Measurements from ENCODE around the gene RIC8A. TPM values are rescaled to one million over a fixed set of nuclear protein-coding genes. Genes with fewer than 3 reads are reported as not detected.

Gene RIC8A
- total and polyA plus RNA-seq, 9 of the 15 experiments (the other 6 are each of a cell fraction or from before 2014, with no cell fraction given): 10.7 to 108 (median 72.1) TPM

DNA sequence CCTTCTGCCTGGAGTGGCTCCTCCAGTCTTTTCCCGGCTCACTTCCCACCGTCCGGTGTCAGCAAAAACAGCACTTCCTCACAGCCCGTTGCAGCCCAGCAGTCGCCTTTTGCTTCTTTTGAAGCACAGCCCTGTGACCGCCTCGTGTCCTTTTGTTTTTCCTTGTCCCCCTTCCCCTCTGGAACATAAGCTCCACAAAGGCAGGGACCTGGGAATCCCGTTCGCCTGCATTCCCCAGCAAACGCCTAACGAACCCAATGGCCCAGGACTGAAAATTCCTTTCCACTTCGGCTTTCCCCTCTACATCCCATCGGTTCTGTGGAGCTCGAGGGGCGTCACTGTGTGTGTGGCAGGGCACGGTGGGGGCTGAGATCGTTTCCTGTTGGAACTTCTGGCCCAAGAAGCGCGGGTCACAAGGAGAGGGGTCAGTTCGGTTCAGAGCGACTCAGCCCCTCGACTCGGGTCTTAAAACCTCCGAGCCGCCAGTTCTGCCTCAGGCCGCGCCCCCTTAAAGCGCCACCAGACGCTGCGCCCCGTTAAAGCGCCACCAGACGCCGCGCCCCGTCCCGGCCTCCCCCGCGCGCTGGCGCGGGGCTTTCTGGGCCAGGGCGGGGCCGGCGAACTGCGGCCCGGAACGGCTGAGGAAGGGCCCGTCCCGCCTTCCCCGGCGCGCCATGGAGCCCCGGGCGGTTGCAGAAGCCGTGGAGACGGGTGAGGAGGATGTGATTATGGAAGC, 841 bp downstream of the RIC8A start (continued):
- peak; percentile 68 for TF ChIP-seq ATF7 (IDR thresholded peaks at IDR 0.05)
- TF ChIP-seq HSF4 (CRISPR knock-in tag; IDR thresholded peaks at IDR 0.05; ENCODE audit: borderline replicate concordance): no peak
- TF ChIP-seq ZNF586 (CRISPR knock-in tag; conservative IDR thresholded peaks at IDR 0.05): no peak
- no peak for TF ChIP-seq ZNF764 (CRISPR knock-in tag; IDR thresholded peaks at IDR 0.05; ENCODE audit: low read depth)
- TF ChIP-seq, protein P1, sequence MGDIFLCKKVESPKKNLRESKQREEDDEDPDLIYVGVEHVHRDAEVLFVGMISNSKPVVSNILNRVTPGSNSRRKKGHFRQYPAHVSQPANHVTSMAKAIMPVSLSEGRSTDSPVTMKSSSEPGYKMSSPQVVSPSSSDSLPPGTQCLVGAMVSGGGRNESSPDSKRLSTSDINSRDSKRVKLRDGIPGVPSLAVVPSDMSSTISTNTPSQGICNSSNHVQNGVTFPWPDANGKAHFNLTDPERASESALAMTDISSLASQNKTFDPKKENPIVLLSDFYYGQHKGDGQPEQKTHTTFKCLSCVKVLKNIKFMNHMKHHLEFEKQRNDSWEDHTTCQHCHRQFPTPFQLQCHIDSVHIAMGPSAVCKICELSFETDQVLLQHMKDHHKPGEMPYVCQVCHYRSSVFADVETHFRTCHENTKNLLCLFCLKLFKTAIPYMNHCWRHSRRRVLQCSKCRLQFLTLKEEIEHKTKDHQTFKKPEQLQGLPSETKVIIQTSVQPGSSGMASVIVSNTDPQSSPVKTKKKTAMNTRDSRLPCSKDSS (IDR thresholded peaks at IDR 0.05; ENCODE audit: low read depth, partially characterized antibody): no peak
- TF ChIP-seq, protein P2, sequence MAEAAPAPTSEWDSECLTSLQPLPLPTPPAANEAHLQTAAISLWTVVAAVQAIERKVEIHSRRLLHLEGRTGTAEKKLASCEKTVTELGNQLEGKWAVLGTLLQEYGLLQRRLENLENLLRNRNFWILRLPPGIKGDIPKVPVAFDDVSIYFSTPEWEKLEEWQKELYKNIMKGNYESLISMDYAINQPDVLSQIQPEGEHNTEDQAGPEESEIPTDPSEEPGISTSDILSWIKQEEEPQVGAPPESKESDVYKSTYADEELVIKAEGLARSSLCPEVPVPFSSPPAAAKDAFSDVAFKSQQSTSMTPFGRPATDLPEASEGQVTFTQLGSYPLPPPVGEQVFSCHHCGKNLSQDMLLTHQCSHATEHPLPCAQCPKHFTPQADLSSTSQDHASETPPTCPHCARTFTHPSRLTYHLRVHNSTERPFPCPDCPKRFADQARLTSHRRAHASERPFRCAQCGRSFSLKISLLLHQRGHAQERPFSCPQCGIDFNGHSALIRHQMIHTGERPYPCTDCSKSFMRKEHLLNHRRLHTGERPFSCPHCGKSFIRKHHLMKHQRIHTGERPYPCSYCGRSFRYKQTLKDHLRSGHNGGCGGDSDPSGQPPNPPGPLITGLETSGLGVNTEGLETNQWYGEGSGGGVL (CRISPR knock-in tag; IDR thresholded peaks at IDR 0.05): no peak
- TF ChIP-seq PHTF2 (CRISPR knock-in tag; IDR thresholded peaks at IDR 0.05): no peak
- TF ChIP-seq, protein P3, sequence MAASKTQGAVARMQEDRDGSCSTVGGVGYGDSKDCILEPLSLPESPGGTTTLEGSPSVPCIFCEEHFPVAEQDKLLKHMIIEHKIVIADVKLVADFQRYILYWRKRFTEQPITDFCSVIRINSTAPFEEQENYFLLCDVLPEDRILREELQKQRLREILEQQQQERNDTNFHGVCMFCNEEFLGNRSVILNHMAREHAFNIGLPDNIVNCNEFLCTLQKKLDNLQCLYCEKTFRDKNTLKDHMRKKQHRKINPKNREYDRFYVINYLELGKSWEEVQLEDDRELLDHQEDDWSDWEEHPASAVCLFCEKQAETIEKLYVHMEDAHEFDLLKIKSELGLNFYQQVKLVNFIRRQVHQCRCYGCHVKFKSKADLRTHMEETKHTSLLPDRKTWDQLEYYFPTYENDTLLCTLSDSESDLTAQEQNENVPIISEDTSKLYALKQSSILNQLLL (CRISPR knock-in tag; IDR thresholded peaks at IDR 0.05; ENCODE audit: borderline replicate concordance): no peak
- no peak for TF ChIP-seq XRCC5 (IDR thresholded peaks at IDR 0.05; ENCODE audit: low read depth, low read length)
- no peak for TF ChIP-seq CBFB (CRISPR knock-in tag; IDR thresholded peaks at IDR 0.05)
- TF ChIP-seq FUS (optimal IDR thresholded peaks at IDR 0.05; ENCODE audit: low read depth, low read length): no peak
- TF ChIP-seq, protein P4, sequence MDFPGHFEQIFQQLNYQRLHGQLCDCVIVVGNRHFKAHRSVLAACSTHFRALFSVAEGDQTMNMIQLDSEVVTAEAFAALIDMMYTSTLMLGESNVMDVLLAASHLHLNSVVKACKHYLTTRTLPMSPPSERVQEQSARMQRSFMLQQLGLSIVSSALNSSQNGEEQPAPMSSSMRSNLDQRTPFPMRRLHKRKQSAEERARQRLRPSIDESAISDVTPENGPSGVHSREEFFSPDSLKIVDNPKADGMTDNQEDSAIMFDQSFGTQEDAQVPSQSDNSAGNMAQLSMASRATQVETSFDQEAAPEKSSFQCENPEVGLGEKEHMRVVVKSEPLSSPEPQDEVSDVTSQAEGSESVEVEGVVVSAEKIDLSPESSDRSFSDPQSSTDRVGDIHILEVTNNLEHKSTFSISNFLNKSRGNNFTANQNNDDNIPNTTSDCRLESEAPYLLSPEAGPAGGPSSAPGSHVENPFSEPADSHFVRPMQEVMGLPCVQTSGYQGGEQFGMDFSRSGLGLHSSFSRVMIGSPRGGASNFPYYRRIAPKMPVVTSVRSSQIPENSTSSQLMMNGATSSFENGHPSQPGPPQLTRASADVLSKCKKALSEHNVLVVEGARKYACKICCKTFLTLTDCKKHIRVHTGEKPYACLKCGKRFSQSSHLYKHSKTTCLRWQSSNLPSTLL (IDR thresholded peaks at IDR 0.05): no peak
- TF ChIP-seq, protein P5, sequence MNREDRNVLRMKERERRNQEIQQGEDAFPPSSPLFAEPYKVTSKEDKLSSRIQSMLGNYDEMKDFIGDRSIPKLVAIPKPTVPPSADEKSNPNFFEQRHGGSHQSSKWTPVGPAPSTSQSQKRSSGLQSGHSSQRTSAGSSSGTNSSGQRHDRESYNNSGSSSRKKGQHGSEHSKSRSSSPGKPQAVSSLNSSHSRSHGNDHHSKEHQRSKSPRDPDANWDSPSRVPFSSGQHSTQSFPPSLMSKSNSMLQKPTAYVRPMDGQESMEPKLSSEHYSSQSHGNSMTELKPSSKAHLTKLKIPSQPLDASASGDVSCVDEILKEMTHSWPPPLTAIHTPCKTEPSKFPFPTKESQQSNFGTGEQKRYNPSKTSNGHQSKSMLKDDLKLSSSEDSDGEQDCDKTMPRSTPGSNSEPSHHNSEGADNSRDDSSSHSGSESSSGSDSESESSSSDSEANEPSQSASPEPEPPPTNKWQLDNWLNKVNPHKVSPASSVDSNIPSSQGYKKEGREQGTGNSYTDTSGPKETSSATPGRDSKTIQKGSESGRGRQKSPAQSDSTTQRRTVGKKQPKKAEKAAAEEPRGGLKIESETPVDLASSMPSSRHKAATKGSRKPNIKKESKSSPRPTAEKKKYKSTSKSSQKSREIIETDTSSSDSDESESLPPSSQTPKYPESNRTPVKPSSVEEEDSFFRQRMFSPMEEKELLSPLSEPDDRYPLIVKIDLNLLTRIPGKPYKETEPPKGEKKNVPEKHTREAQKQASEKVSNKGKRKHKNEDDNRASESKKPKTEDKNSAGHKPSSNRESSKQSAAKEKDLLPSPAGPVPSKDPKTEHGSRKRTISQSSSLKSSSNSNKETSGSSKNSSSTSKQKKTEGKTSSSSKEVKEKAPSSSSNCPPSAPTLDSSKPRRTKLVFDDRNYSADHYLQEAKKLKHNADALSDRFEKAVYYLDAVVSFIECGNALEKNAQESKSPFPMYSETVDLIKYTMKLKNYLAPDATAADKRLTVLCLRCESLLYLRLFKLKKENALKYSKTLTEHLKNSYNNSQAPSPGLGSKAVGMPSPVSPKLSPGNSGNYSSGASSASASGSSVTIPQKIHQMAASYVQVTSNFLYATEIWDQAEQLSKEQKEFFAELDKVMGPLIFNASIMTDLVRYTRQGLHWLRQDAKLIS (CRISPR knock-in tag; IDR thresholded peaks at IDR 0.05): no peak; the same call in 1 of the 2 replicates
- no peak for TF ChIP-seq KAT2B (IDR thresholded peaks at IDR 0.05; ENCODE audit: low read depth, low read length)
- no peak for TF ChIP-seq ZNF354B (CRISPR knock-in tag; IDR thresholded peaks at IDR 0.05)
- no peak for TF ChIP-seq TOE1 (IDR thresholded peaks at IDR 0.05; ENCODE audit: borderline replicate concordance)
- no peak for TF ChIP-seq TOE1 (CRISPR knock-in tag; IDR thresholded peaks at IDR 0.05; ENCODE audit: borderline replicate concordance, low read depth)
